T-cell (primary cell): Measurements from ENCODE around the gene ZNF563. TPM values are rescaled to one million over a fixed set of nuclear protein-coding genes. Genes with fewer than 3 reads are reported as not detected.

Experiments
- ATAC-seq, 4 experiments: fragments of 200-7000 bp in 3 of 4; fragments of 150-1000 bp in 1 of 4; cut with Tn5 transposase; replicated peaks in 1 of 4; 1 replicate in 3 of 4; 2 replicates in 1 of 4; pipeline ENCODE4 v1.10.0; 2021; ENCODE audit warnings: moderate library complexity in 3 of 4, mild to moderate bottlenecking in 2 of 4, moderate number of reproducible peaks in 1 of 4
- CTCF ChIA-PET, 2 donors: fragments of 300-600 bp; sonication (Branson Sonifier 250); formaldehyde crosslinking; loops; one replicate each; lab custom pipeline; 2022; ENCODE audit warnings: antibody characterized with exemption in 2 of 2; lab: Charles Lee
- POLR2A ChIA-PET, 2 donors: fragments of 300-600 bp; sonication (Branson Sonifier 250); formaldehyde crosslinking; loops; one replicate each; lab custom pipeline; 2022; ENCODE audit warnings: antibody characterized with exemption in 2 of 2; lab: Charles Lee
- DNase-seq, 35 experiments: peaks; one replicate each; pipeline versions ENCODE4 v3.0.0 to v3.0.0-alpha.2; 2013 to 2023
- H3K27ac ChIP-seq: one replicate; pipeline ENCODE4 v1.5.1; 2013; ENCODE audit warnings: low read length
- H3K27me3 ChIP-seq, 2 experiments: replicated peaks in 1 of 2; 1 replicate in 1 of 2; 2 replicates in 1 of 2; pipeline versions ENCODE4 v1.6.1 to v1.7.0; 2013; ENCODE audit warnings: low read length in 1 of 2, mixed read lengths in 1 of 2; ENCODE audit not compliant: control insufficient read depth in 2 of 2, insufficient read depth in 2 of 2; ENCODE audit errors: extremely low read depth in 1 of 2
- H3K36me3 ChIP-seq, 2 donors: 1 replicate in 1 of 2; 2 replicates in 1 of 2; pipeline versions ENCODE4 v1.6.1 to v1.7.0; 2013; ENCODE audit warnings: low read length in 1 of 2; ENCODE audit not compliant: control insufficient read depth in 2 of 2, insufficient read depth in 1 of 2; ENCODE audit errors: extremely low read depth in 1 of 2
- H3K4me1 ChIP-seq, 2 experiments: 1 replicate in 1 of 2; 2 replicates in 1 of 2; pipeline versions ENCODE4 v1.6.1 to v1.7.0; 2013; ENCODE audit warnings: low read length in 2 of 2, mixed read lengths in 1 of 2; ENCODE audit not compliant: insufficient read depth in 2 of 2, control insufficient read depth in 1 of 2; ENCODE audit errors: extremely low read depth in 1 of 2
- H3K4me3 ChIP-seq, 2 donors: 1 replicate in 1 of 2; 2 replicates in 1 of 2; pipeline versions ENCODE4 v1.5.1 to v1.7.0; 2013; ENCODE audit warnings: mild to moderate bottlenecking in 2 of 2, low read length in 1 of 2, moderate library complexity in 1 of 2; ENCODE audit not compliant: control insufficient read depth in 1 of 2; ENCODE audit errors: extremely low read depth in 1 of 2
- H3K9me3 ChIP-seq: 2 replicates; pipeline ENCODE4 v1.7.0; 2013
- H3K27ac Mint-ChIP-seq, 2 donors: one replicate each; pipeline ENCODE4 v1.8.0; 2020 to 2021; ENCODE audit warnings: mild to moderate bottlenecking in 2 of 2, mixed read lengths in 2 of 2
- H3K27me3 Mint-ChIP-seq, 2 donors: one replicate each; pipeline ENCODE4 v1.8.0; 2021 to 2022; ENCODE audit warnings: mixed read lengths in 2 of 2
- H3K36me3 Mint-ChIP-seq: one replicate; pipeline ENCODE4 v1.8.0; 2021; ENCODE audit warnings: mixed read lengths
- H3K4me1 Mint-ChIP-seq, 3 donors: one replicate each; pipeline ENCODE4 v1.8.0; 2020 to 2022; ENCODE audit warnings: mixed read lengths in 3 of 3, mild to moderate bottlenecking in 1 of 3
- H3K4me3 Mint-ChIP-seq, 3 donors: one replicate each; pipeline ENCODE4 v1.8.0; 2020 to 2022; ENCODE audit warnings: mild to moderate bottlenecking in 3 of 3, mixed read lengths in 3 of 3, moderate library complexity in 3 of 3
- H3K9me3 Mint-ChIP-seq, 3 donors: one replicate each; pipeline ENCODE4 v1.8.0; 2020 to 2022; ENCODE audit warnings: mixed read lengths in 3 of 3
- WGBS: methylation state at CpG from one replicate; pipeline ENCODE4 v1.1.5; 2013; ENCODE audit warnings: missing lambda C conversion rate; ENCODE audit not compliant: insufficient coverage; 5-methylcytosine and 5-hydroxymethylcytosine counted together
- total RNA-seq, 35 experiments: library from RNA in 6 of 35; stranded (reverse) in 6 of 35; fragments of 120-200 nt in 1 of 35; gene quantifications; one replicate each; pipeline versions ENCODE4 v1.2.1 to v1.2.4 and lab custom pipeline; 2013 to 2026

Gene ZNF563
- total RNA-seq, 5 donors from 2014 or later (not counting 1 experiment from before 2014, with no cell fraction given), result 2.8 to 15.6 (median 13.9) TPM

GRCh38 chr19:12287958-12288500 is 45.4 kb downstream of the ZNF563 start:
- Mint-ChIP-seq H3K27ac (peak overlapping the region; percentile 89 to 98), H3K4me3 (no peak overlapping the region), H3K9me3 (peaks cover 0 to 3% (median 0%) of the 10 kb centered on the region in 3 donors), H3K36me3 (peaks cover 38% of the 10 kb centered on the region), H3K27me3 (no peaks in the 10 kb centered on the region), H3K4me1 (peaks cover 53 to 61% (median 56%) of the 10 kb centered on the region in 3 donors)
- Histone ChIP-seq H3K27me3 (no peaks in the 10 kb centered on the region), H3K4me1 (peaks cover 19 to 44% of the 10 kb centered on the region in 2 experiments), H3K4me3 (no peak overlapping the region), H3K27ac (peak overlapping the region; percentile 75), H3K9me3 (no peaks in the 10 kb centered on the region), H3K36me3 (peaks cover 0 to 6% of the 10 kb centered on the region in 2 donors)
- CTCF ChIA-PET, result no interaction called here
- no peak for DNase-seq
- 100% methylated on average over 1 of the region's 1 CpG for WGBS
- POLR2A ChIA-PET, result no interaction called here
- ATAC-seq, result no peak

- WGBS, result 98% methylated on average over 18 of the region's 18 CpGs
- Mint-ChIP-seq H3K4me3 (no peak overlapping the region), H3K36me3 (peaks cover 49% of the 10 kb centered on the region), H3K27ac (peak overlapping the region in 1 of 2 donors; percentile 22), H3K4me1 (peaks cover 56 to 64% (median 60%) of the 10 kb centered on the region in 3 donors), H3K9me3 (peaks cover 0 to 14% (median 8%) of the 10 kb centered on the region in 3 donors), H3K27me3 (no peaks in the 10 kb centered on the region)
- POLR2A ChIA-PET, result no interaction called here
- CTCF ChIA-PET, result no interaction called here
- ATAC-seq, result no peak
- Histone ChIP-seq H3K4me3 (no peak overlapping the region), H3K27me3 (no peaks in the 10 kb centered on the region), H3K9me3 (no peaks in the 10 kb centered on the region), H3K27ac (no peak overlapping the region), H3K36me3 (peaks cover 0 to 6% of the 10 kb centered on the region in 2 donors), H3K4me1 (peaks cover 9 to 18% of the 10 kb centered on the region in 2 experiments)
- DNase-seq, result no peak
Measured at GRCh38 chr19:12284631-12285030, 48.8 kb downstream of the ZNF563 start.

GRCh38 chr19:12284226-12284625 is 49.2 kb downstream of the ZNF563 start:
- Histone ChIP-seq H3K4me1 (peaks cover 7 to 15% of the 10 kb centered on the region in 2 experiments), H3K27me3 (no peaks in the 10 kb centered on the region), H3K4me3 (no peak overlapping the region), H3K36me3 (peaks cover 0 to 6% of the 10 kb centered on the region in 2 donors), H3K27ac (no peak overlapping the region), H3K9me3 (no peaks in the 10 kb centered on the region)
- Mint-ChIP-seq H3K9me3 (peaks cover 0 to 14% (median 12%) of the 10 kb centered on the region in 3 donors), H3K4me3 (no peak overlapping the region), H3K4me1 (peaks cover 56 to 64% (median 60%) of the 10 kb centered on the region in 3 donors), H3K27ac (no peak overlapping the region), H3K36me3 (peaks cover 51% of the 10 kb centered on the region), H3K27me3 (no peaks in the 10 kb centered on the region)
- ChIA-PET POLR2A (no interaction called here), CTCF (no interaction called here)
- WGBS, result 100% methylated on average over 5 of the region's 14 CpGs
- DNase-seq, result no peak
- ATAC-seq, result no peak

GRCh38 chr19:12278713-12279112 is 54.7 kb downstream of the ZNF563 start:
- H3K4me1 ChIP-seq, result peaks cover 0 to 6% of the 10 kb centered on the region in 2 experiments
- no peaks in the 10 kb centered on the region for H3K27me3 ChIP-seq
- ChIA-PET CTCF (interaction anchor here in 1 of 2 donors (0.5 kb wide), 1 partner anchor 14 kb away, joined by 3 read pairs; no protein-coding TSS in a partner anchor), POLR2A (interaction anchor here in 1 of 2 donors (0.6 kb wide), 1 partner anchor 177 kb away, joined by 3 read pairs; no protein-coding TSS in a partner anchor)
- Mint-ChIP-seq H3K9me3 (peaks cover 8 to 45% (median 42%) of the 10 kb centered on the region in 3 donors), H3K4me1 (peaks cover 51 to 61% (median 55%) of the 10 kb centered on the region in 3 donors), H3K36me3 (peaks cover 77% of the 10 kb centered on the region), H3K4me3 (peak overlapping the region in 2 of 3 donors; percentile 37 to 61), H3K27ac (peak overlapping the region; percentile 69 to 82), H3K27me3 (no peaks in the 10 kb centered on the region)
- peaks cover 3% of the 10 kb centered on the region for H3K9me3 ChIP-seq
- DNase-seq (peak in 1 of 35 experiments; percentile 5), ATAC-seq (peak in 2 of 4 experiments; percentile 53 to 63)
- H3K4me3 ChIP-seq, result no peak overlapping the region
- H3K27ac ChIP-seq, result peak overlapping the region; percentile 0
- WGBS, result 20% methylated on average over 1 of the region's 2 CpGs
- peaks cover 4 to 35% of the 10 kb centered on the region in 2 donors for H3K36me3 ChIP-seq

GRCh38 chr19:12272980-12273901 is 60.2 kb downstream of the ZNF563 start:
- no peak overlapping the region for H3K27ac ChIP-seq
- peaks cover 29 to 63% (median 63%) of the 10 kb centered on the region in 3 donors for H3K9me3 Mint-ChIP-seq
- no peaks in the 10 kb centered on the region for H3K27me3 ChIP-seq
- H3K27me3 Mint-ChIP-seq, result no peaks in the 10 kb centered on the region
- peaks cover 80% of the 10 kb centered on the region for H3K36me3 Mint-ChIP-seq
- CTCF ChIA-PET, result interaction anchor here in 1 of 2 donors (0.7 kb wide), 1 partner anchor 242 kb away, joined by 11 read pairs; no protein-coding TSS in a partner anchor
- ATAC-seq (no peak), DNase-seq (no peak)
- peak overlapping the region in 1 of 3 donors; percentile 21 for H3K4me3 Mint-ChIP-seq
- POLR2A ChIA-PET, result interaction anchor here in 1 of 2 donors (0.7 kb wide), 1 partner anchor 17 kb away, joined by 12 read pairs; no protein-coding TSS in a partner anchor
- no peak overlapping the region for H3K27ac Mint-ChIP-seq
- H3K36me3 ChIP-seq, result peaks cover 8 to 55% of the 10 kb centered on the region in 2 donors
- H3K4me3 ChIP-seq, result peak overlapping the region in 1 of 2 donors; percentile 12
- H3K9me3 ChIP-seq, result peaks cover 38% of the 10 kb centered on the region
- peaks cover 0 to 3% of the 10 kb centered on the region in 2 experiments for H3K4me1 ChIP-seq
- H3K4me1 Mint-ChIP-seq, result peaks cover 12 to 16% (median 16%) of the 10 kb centered on the region in 3 donors
- WGBS, result 98% methylated on average over 5 of the region's 11 CpGs

- peaks cover 40% of the 10 kb centered on the region for H3K9me3 ChIP-seq
- ATAC-seq (no peak), DNase-seq (no peak)
- CTCF ChIA-PET, result no interaction called here
- no peak overlapping the region for H3K27ac Mint-ChIP-seq
- peaks cover 8 to 51% of the 10 kb centered on the region in 2 donors for H3K36me3 ChIP-seq
- POLR2A ChIA-PET, result no interaction called here
- peak overlapping the region in 1 of 2 donors; percentile 21 for H3K4me3 ChIP-seq
- WGBS, result 92% methylated on average over 2 of the region's 5 CpGs
- H3K4me3 Mint-ChIP-seq, result no peak overlapping the region
- H3K4me1 Mint-ChIP-seq, result peaks cover 7 to 10% (median 9%) of the 10 kb centered on the region in 3 donors
- no peaks in the 10 kb centered on the region for H3K4me1 ChIP-seq
- no peak overlapping the region for H3K27ac ChIP-seq
- H3K27me3 Mint-ChIP-seq, result no peaks in the 10 kb centered on the region
- no peaks in the 10 kb centered on the region for H3K27me3 ChIP-seq
- H3K36me3 Mint-ChIP-seq, result peaks cover 77% of the 10 kb centered on the region
- peaks cover 29 to 64% (median 63%) of the 10 kb centered on the region in 3 donors for H3K9me3 Mint-ChIP-seq
Measured at GRCh38 chr19:12272386-12272785, 61.0 kb downstream of the ZNF563 start.
